IMR-90 (cell line): ENCODE measurements around the gene LNP1. TPM values are rescaled to one million over a fixed set of nuclear protein-coding genes. Genes with fewer than 3 reads are reported as not detected.

Source experiments
- ATAC-seq: fragments of 200-7000 bp; cut with Tn5 transposase; 2 replicates; pipeline ENCODE4 v1.9.1; 2020; ENCODE audit warnings: low read depth, mild to moderate bottlenecking, moderate library complexity
- BruUV-seq: library from RNA; stranded (reverse); fragments of 400-500 nt; replicated peaks from 2 replicates; lab custom pipeline; 2021; lab: Mats Ljungman, UMichigan
- CTCF ChIA-PET: fragments of 300-600 bp; formaldehyde crosslinking; extraction: SDS; loops from one replicate; lab custom pipeline; 2021; ENCODE audit warnings: antibody characterized with exemption; lab: Yijun Ruan, JAX
- POLR2A ChIA-PET: fragments of 300-600 bp; sonication (Branson Sonifier 250); formaldehyde crosslinking; loops from one replicate; lab custom pipeline; 2022; ENCODE audit warnings: antibody characterized with exemption; ENCODE audit not compliant: unreplicated experiment; lab: Charles Lee
- DNase-seq: peaks from one replicate; pipeline ENCODE4 v3.0.0; 2013
- H2AFZ ChIP-seq: replicated peaks from 2 replicates; pipeline ENCODE3; 2013; ENCODE audit warnings: low read length, mild to moderate bottlenecking; ENCODE audit not compliant: poor library complexity
- H2AK5ac ChIP-seq: 2 replicates; pipeline ENCODE4 v1.6.1; 2013; ENCODE audit warnings: low read depth, low read length, inconsistent platforms
- H2AK9ac ChIP-seq: replicated peaks from 2 replicates; pipeline ENCODE3; 2013; ENCODE audit warnings: mild to moderate bottlenecking, low read depth, low read length, moderate library complexity; ENCODE audit not compliant: poor library complexity
- H2BK120ac ChIP-seq: 2 replicates; pipeline ENCODE4 v1.6.1; 2013; ENCODE audit warnings: low read depth, low read length, inconsistent platforms
- H2BK15ac ChIP-seq: 3 replicates; pipeline ENCODE4 v1.6.1; 2013; ENCODE audit warnings: low read depth, low read length, inconsistent platforms
- H2BK20ac ChIP-seq: 2 replicates; pipeline ENCODE4 v1.6.1; 2013; ENCODE audit warnings: low read depth, mild to moderate bottlenecking, inconsistent platforms, low read length, moderate library complexity
- H2BK5ac ChIP-seq: 2 replicates; pipeline ENCODE4 v1.6.1; 2013; ENCODE audit warnings: mild to moderate bottlenecking, low read depth, low read length, inconsistent platforms; ENCODE audit not compliant: poor library complexity, severe bottlenecking
- H3K14ac ChIP-seq: replicated peaks from 2 replicates; pipeline ENCODE4 v1.6.1; 2013; ENCODE audit warnings: low read depth, low read length, inconsistent platforms
- H3K18ac ChIP-seq: 2 replicates; pipeline ENCODE4 v1.6.1; 2013; ENCODE audit warnings: low read depth, low read length, control low read depth
- H3K23ac ChIP-seq: 2 replicates; pipeline ENCODE4 v1.6.1; 2013; ENCODE audit warnings: low read depth, low read length, inconsistent platforms
- H3K27ac ChIP-seq: 2 replicates; pipeline ENCODE4 v1.5.1; 2013; ENCODE audit warnings: mild to moderate bottlenecking, control low read depth, low read length; ENCODE audit not compliant: insufficient read depth
- H3K27me3 ChIP-seq: 2 replicates; pipeline ENCODE4 v1.6.1; 2013; ENCODE audit warnings: low read length; ENCODE audit not compliant: control insufficient read depth, insufficient read depth
- H3K36me3 ChIP-seq: 2 replicates; pipeline ENCODE4 v1.6.1; 2013; ENCODE audit warnings: low read length, mixed read lengths; ENCODE audit not compliant: control insufficient read depth, insufficient read depth
- H3K4ac ChIP-seq: 2 replicates; pipeline ENCODE4 v1.6.1; 2013; ENCODE audit warnings: low read depth, low read length, inconsistent platforms
- H3K4me1 ChIP-seq: 2 replicates; pipeline ENCODE4 v1.6.1; 2013; ENCODE audit warnings: low read length, mixed read lengths; ENCODE audit not compliant: control insufficient read depth, insufficient read depth
- H3K4me2 ChIP-seq: 2 replicates; pipeline ENCODE4 v1.6.1; 2013; ENCODE audit warnings: low read depth, mild to moderate bottlenecking, control low read depth, low read length, moderate library complexity
- H3K4me3 ChIP-seq: 2 replicates; pipeline ENCODE4 v1.5.1; 2013; ENCODE audit warnings: low read depth, mild to moderate bottlenecking, control low read depth, low read length, moderate library complexity; ENCODE audit not compliant: insufficient read depth
- H3K56ac ChIP-seq: 2 replicates; pipeline ENCODE4 v1.6.1; 2013; ENCODE audit warnings: low read length, inconsistent platforms; ENCODE audit not compliant: insufficient read depth; ENCODE audit errors: extremely low read depth
- H3K79me1 ChIP-seq, 2 experiments: 2 replicates each; pipeline ENCODE4 v1.6.1; 2013; ENCODE audit warnings: low read length in 2 of 2, inconsistent platforms in 1 of 2, low read depth in 1 of 2
- H3K9ac ChIP-seq: 2 replicates; pipeline ENCODE4 v1.6.1; 2013; ENCODE audit warnings: low read depth, low read length, control low read depth
- H3K9me1 ChIP-seq: 2 replicates; pipeline ENCODE4 v1.6.1; 2013; ENCODE audit warnings: low read length, inconsistent platforms; ENCODE audit not compliant: insufficient read depth
- H3K9me3 ChIP-seq: 2 replicates; pipeline ENCODE4 v1.6.1; 2013; ENCODE audit warnings: low read length; ENCODE audit not compliant: control insufficient read depth, insufficient read depth
- H4K20me1 ChIP-seq: 2 replicates; pipeline ENCODE4 v1.6.1; 2013; ENCODE audit warnings: low read length, inconsistent platforms; ENCODE audit not compliant: insufficient read depth
- H4K5ac ChIP-seq: 2 replicates; pipeline ENCODE4 v1.6.1; 2013; ENCODE audit warnings: mild to moderate bottlenecking, low read depth, low read length, control low read depth
- H4K8ac ChIP-seq, 2 experiments: 2 replicates each; pipeline ENCODE4 v1.6.1; 2013; ENCODE audit warnings: low read depth in 2 of 2, low read length in 2 of 2, control low read depth in 1 of 2, inconsistent platforms in 1 of 2
- H4K91ac ChIP-seq: 2 replicates; pipeline ENCODE4 v1.6.1; 2013; ENCODE audit warnings: low read depth, low read length, inconsistent platforms; ENCODE audit not compliant: insufficient read depth
- BHLHE40 ChIP-seq: fragments of 150-350 bp; IDR thresholded peaks from 2 replicates; pipeline ENCODE4 v1.6.1; 2016; ENCODE audit warnings: mild to moderate bottlenecking, low read depth, low read length
- CTCF ChIP-seq: conservative IDR thresholded peaks from 2 replicates; pipeline ENCODE4 v1.5.1; 2012; ENCODE audit warnings: mild to moderate bottlenecking, low read depth, low read length, improper control_type of control experiment
- ELK1 ChIP-seq: fragments of 150-350 bp; IDR thresholded peaks from 2 replicates; pipeline ENCODE4 v1.6.1; 2016; ENCODE audit warnings: low read depth, mild to moderate bottlenecking, low read length, moderate library complexity, borderline replicate concordance
- MXI1 ChIP-seq: IDR thresholded peaks from 2 replicates; pipeline ENCODE4 v1.6.1; 2012; ENCODE audit warnings: low read depth, mild to moderate bottlenecking, low read length, moderate library complexity, borderline replicate concordance
- RAD21 ChIP-seq: IDR thresholded peaks from 2 replicates; pipeline ENCODE4 v1.6.1; 2012; ENCODE audit warnings: low read length, improper control_type of control experiment
- RCOR1 ChIP-seq: IDR thresholded peaks from 2 replicates; pipeline ENCODE4 v1.6.1; 2012; ENCODE audit warnings: mild to moderate bottlenecking, low read length, improper control_type of control experiment; ENCODE audit not compliant: insufficient replicate concordance
- WGBS, 2 experiments: methylation state at CpG; one replicate each; pipeline versions ENCODE4 v1.1.5 to v1.1.7; 2013; ENCODE audit warnings: missing lambda C conversion rate in 2 of 2; ENCODE audit not compliant: insufficient read length in 1 of 2; ENCODE audit errors: extremely low coverage in 2 of 2; 5-methylcytosine and 5-hydroxymethylcytosine counted together
- dilution Hi-C: fragments of 300-500 bp; cut with HindIII; formaldehyde crosslinking; loops from one replicate; pipeline ENCODE4 v1.14.3; 2018; ENCODE audit warnings: low sequenced_read_pairs; ENCODE audit not compliant: unreplicated experiment
- in situ Hi-C: fragments of 300-500 bp; cut with MboI; formaldehyde crosslinking; loops from 3 replicates; pipeline ENCODE4 v1.14.3; 2019; ENCODE audit warnings: low sequenced_read_pairs, inconsistent platforms, mixed read lengths
- intact Hi-C: fragments of 100-400 bp; cut with micrococcal nuclease; formaldehyde crosslinking; loops from 2 replicates; pipeline ENCODE4 v1.10.0; 2022
- polyA plus RNA-seq, 3 experiments: library from polyadenylated mRNA; depleted of rRNA; stranded (reverse); fragments of >200 nt; gene quantifications; 2 replicates each; pipeline ENCODE4 v1.2.3, GENCODE V29; 2012; ENCODE audit warnings: low replicate concordance in 1 of 3
- total RNA-seq: library from RNA; depleted of rRNA; stranded (reverse); fragments of >200 nt; gene quantifications from 2 replicates; pipeline ENCODE4 v1.2.3, GENCODE V29; 2012

LNP1 gene
- total and polyA plus RNA-seq, 2 of the 4 experiments (the other 2 are of a cell fraction): 2.2 to 2.4 TPM

- no peak overlapping the region for H3K14ac ChIP-seq
- no peak for DNase-seq
- no peaks in the 10 kb centered on the region for H3K36me3 ChIP-seq
- intact Hi-C loops: loop anchor here (10.0 kb wide), 1 partner anchor 268 kb away; no protein-coding TSS in a partner anchor
- H2AFZ ChIP-seq: no peak overlapping the region
- H2AK5ac ChIP-seq: no peak overlapping the region
- no peaks in the 10 kb centered on the region for H4K20me1 ChIP-seq
- no peaks in the 10 kb centered on the region; the same call in 1 of the 2 replicates for H3K4me1 ChIP-seq
- H3K4ac ChIP-seq: no peak overlapping the region
- H2BK15ac ChIP-seq: no peak overlapping the region
- BruUV-seq: no TSS peak
- CTCF ChIA-PET: no interaction called here
- H3K9me3 ChIP-seq: peaks cover 10% of the 10 kb centered on the region
- H4K8ac ChIP-seq: no peak overlapping the region
- H4K5ac ChIP-seq: no peak overlapping the region
- no peak overlapping the region for H3K27ac ChIP-seq
- dilution Hi-C loops: no loop called here
- no peak overlapping the region for H2BK20ac ChIP-seq
- no peak overlapping the region for H2BK5ac ChIP-seq
- no peak for ATAC-seq
- in situ Hi-C loops: no loop called here
- no peak overlapping the region for H2AK9ac ChIP-seq
- H3K4me3 ChIP-seq: no peak overlapping the region
- H3K4me2 ChIP-seq: no peak overlapping the region
- POLR2A ChIA-PET: interaction anchor here (0.6 kb wide), 1 partner anchor 826 kb away, joined by 6 read pairs; no protein-coding TSS in a partner anchor
- H3K79me1 ChIP-seq: no peaks in the 10 kb centered on the region
- H3K56ac ChIP-seq: no peak overlapping the region
- no peak overlapping the region for H4K91ac ChIP-seq
- no CpG with 5 or more reads among the region's 1 CpG for WGBS, 2 experiments
- H2BK120ac ChIP-seq: no peak overlapping the region
- H3K27me3 ChIP-seq: no peaks in the 10 kb centered on the region
- no peak overlapping the region for H3K23ac ChIP-seq
- no peaks in the 10 kb centered on the region for H3K9me1 ChIP-seq
- no peak overlapping the region for H3K9ac ChIP-seq
- H3K18ac ChIP-seq: no peak overlapping the region
- no peak for TF ChIP-seq MXI1
- no peak for TF ChIP-seq CTCF
- no peak for TF ChIP-seq BHLHE40
- no peak for TF ChIP-seq RCOR1
- no peak for TF ChIP-seq RAD21
- TF ChIP-seq ELK1: no peak
These were observed 65.8 kb downstream of the LNP1 start for GRCh38 chr3:100467133-100467532.
